Thyroid gland (tissue), 4 donors: ENCODE data around the gene FOXJ3.

Experiments
- CTCF ChIP-seq, 6 experiments: fragments of 200-600 bp in 3 of 6; fragments of 450-650 bp in 3 of 6; sonication (generic) in 3 of 6; IDR thresholded peaks; one replicate each; pipeline ENCODE4 v1.5.1; 2016 to 2019; ENCODE audit warnings: antibody characterized with exemption in 6 of 6, mild to moderate bottlenecking in 2 of 6, inconsistent platforms in 1 of 6, moderate library complexity in 1 of 6
- POLR2A ChIP-seq, 2 donors: fragments of 450-650 bp; IDR thresholded peaks; one replicate each; pipeline ENCODE4 v1.6.1; 2017; ENCODE audit warnings: antibody characterized with exemption in 2 of 2, mild to moderate bottlenecking in 2 of 2, moderate library complexity in 1 of 2

- TF ChIP-seq CTCF (IDR thresholded peaks at IDR 0.05) (no peak), POLR2A (IDR thresholded peaks at IDR 0.05) (no peak)
Measured at GRCh38 chr1:42133390-42133789, 201.6 kb downstream of the FOXJ3 start.
